ENCODE measurements around the gene TBXA2R. TPM values are rescaled to one million over a fixed set of nuclear protein-coding genes. Genes with fewer than 3 reads are reported as not detected.

TBXA2R gene
- total and polyA plus RNA-seq, 2 of the 8 experiments (the other 6 are each of a cell fraction or from before 2014, with no cell fraction given): 0.39 to 0.50 TPM

DNA sequence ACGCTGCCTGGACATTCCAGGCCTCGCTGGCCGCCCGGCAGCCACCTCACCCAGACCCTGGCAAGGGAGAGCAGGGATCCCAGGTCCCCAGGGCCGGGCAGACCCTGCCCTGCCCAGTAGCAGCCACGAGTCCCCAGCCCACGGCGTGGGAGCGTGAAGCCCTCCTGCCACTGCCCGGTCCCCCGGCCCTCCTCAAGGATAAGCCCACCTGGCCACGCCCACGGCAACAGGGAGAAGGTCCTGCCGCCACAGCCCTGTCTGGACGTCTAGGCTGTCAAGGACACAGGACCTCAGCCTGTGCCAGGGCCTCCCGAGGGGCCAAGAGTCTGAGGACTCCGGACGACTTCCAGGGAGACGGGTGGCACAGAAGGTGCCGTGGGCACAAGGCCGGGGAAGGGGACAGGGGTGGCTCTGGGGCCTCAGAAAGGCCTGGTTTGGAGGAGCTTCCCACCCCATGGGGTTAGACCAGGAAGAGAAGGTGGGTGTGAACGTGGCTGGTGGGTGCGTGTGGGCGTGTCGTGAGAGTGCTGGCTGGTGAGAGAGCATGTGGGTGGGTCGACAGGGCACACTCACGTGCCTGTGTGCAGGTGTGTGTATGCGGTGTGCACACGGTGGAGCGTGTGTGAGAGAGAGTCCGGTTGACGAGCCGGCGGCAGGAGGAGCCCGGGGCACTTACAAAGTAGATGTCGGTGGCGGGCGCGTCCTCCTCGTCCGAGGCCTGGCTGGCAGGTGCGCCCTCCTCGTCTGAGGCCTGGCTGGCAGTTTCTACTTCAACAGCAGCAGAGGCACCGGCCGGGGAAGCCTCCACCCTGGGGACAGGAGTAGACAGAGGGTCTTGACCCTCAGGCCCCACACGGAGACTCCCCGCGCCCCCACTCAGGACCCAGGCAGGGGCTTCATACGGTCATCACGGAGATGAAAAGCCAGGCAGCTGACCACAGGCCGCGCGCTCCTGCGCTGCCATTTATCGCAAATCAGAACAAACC lies 31.8 kb upstream of the TBXA2R start (continued):
- TF ChIP-seq, protein P1, sequence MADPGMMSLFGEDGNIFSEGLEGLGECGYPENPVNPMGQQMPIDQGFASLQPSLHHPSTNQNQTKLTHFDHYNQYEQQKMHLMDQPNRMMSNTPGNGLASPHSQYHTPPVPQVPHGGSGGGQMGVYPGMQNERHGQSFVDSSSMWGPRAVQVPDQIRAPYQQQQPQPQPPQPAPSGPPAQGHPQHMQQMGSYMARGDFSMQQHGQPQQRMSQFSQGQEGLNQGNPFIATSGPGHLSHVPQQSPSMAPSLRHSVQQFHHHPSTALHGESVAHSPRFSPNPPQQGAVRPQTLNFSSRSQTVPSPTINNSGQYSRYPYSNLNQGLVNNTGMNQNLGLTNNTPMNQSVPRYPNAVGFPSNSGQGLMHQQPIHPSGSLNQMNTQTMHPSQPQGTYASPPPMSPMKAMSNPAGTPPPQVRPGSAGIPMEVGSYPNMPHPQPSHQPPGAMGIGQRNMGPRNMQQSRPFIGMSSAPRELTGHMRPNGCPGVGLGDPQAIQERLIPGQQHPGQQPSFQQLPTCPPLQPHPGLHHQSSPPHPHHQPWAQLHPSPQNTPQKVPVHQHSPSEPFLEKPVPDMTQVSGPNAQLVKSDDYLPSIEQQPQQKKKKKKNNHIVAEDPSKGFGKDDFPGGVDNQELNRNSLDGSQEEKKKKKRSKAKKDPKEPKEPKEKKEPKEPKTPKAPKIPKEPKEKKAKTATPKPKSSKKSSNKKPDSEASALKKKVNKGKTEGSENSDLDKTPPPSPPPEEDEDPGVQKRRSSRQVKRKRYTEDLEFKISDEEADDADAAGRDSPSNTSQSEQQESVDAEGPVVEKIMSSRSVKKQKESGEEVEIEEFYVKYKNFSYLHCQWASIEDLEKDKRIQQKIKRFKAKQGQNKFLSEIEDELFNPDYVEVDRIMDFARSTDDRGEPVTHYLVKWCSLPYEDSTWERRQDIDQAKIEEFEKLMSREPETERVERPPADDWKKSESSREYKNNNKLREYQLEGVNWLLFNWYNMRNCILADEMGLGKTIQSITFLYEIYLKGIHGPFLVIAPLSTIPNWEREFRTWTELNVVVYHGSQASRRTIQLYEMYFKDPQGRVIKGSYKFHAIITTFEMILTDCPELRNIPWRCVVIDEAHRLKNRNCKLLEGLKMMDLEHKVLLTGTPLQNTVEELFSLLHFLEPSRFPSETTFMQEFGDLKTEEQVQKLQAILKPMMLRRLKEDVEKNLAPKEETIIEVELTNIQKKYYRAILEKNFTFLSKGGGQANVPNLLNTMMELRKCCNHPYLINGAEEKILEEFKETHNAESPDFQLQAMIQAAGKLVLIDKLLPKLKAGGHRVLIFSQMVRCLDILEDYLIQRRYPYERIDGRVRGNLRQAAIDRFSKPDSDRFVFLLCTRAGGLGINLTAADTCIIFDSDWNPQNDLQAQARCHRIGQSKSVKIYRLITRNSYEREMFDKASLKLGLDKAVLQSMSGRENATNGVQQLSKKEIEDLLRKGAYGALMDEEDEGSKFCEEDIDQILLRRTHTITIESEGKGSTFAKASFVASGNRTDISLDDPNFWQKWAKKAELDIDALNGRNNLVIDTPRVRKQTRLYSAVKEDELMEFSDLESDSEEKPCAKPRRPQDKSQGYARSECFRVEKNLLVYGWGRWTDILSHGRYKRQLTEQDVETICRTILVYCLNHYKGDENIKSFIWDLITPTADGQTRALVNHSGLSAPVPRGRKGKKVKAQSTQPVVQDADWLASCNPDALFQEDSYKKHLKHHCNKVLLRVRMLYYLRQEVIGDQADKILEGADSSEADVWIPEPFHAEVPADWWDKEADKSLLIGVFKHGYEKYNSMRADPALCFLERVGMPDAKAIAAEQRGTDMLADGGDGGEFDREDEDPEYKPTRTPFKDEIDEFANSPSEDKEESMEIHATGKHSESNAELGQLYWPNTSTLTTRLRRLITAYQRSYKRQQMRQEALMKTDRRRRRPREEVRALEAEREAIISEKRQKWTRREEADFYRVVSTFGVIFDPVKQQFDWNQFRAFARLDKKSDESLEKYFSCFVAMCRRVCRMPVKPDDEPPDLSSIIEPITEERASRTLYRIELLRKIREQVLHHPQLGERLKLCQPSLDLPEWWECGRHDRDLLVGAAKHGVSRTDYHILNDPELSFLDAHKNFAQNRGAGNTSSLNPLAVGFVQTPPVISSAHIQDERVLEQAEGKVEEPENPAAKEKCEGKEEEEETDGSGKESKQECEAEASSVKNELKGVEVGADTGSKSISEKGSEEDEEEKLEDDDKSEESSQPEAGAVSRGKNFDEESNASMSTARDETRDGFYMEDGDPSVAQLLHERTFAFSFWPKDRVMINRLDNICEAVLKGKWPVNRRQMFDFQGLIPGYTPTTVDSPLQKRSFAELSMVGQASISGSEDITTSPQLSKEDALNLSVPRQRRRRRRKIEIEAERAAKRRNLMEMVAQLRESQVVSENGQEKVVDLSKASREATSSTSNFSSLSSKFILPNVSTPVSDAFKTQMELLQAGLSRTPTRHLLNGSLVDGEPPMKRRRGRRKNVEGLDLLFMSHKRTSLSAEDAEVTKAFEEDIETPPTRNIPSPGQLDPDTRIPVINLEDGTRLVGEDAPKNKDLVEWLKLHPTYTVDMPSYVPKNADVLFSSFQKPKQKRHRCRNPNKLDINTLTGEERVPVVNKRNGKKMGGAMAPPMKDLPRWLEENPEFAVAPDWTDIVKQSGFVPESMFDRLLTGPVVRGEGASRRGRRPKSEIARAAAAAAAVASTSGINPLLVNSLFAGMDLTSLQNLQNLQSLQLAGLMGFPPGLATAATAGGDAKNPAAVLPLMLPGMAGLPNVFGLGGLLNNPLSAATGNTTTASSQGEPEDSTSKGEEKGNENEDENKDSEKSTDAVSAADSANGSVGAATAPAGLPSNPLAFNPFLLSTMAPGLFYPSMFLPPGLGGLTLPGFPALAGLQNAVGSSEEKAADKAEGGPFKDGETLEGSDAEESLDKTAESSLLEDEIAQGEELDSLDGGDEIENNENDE (IDR thresholded peaks at IDR 0.05; ENCODE audit: insufficient replicate concordance, low read length): no peak
- TF ChIP-seq SAP30 (IDR thresholded peaks at IDR 0.05; ENCODE audit: insufficient read depth, insufficient replicate concordance, low read length): no peak
- TF ChIP-seq EZH2 (IDR thresholded peaks at IDR 0.05; ENCODE audit: low read depth, low read length, severe bottlenecking): no peak
- no peak for TF ChIP-seq TAF1 (IDR thresholded peaks at IDR 0.05; ENCODE audit: low read depth, low read length)
